HG03460 (cell line): ENCODE results near the gene WASHC2C.
"Not testable (repeated sequence)": the region's sequence is repeated elsewhere in the genome, so short reads cannot be mapped to it uniquely, and the experiment has no call there.

Experiments used
- ATAC-seq: cut with Tn5 transposase; IDR thresholded peaks from one replicate; pipeline ENCODE4 v1.9.1; 2021; ENCODE audit not compliant: unreplicated experiment

WASHC2C gene

DNA sequence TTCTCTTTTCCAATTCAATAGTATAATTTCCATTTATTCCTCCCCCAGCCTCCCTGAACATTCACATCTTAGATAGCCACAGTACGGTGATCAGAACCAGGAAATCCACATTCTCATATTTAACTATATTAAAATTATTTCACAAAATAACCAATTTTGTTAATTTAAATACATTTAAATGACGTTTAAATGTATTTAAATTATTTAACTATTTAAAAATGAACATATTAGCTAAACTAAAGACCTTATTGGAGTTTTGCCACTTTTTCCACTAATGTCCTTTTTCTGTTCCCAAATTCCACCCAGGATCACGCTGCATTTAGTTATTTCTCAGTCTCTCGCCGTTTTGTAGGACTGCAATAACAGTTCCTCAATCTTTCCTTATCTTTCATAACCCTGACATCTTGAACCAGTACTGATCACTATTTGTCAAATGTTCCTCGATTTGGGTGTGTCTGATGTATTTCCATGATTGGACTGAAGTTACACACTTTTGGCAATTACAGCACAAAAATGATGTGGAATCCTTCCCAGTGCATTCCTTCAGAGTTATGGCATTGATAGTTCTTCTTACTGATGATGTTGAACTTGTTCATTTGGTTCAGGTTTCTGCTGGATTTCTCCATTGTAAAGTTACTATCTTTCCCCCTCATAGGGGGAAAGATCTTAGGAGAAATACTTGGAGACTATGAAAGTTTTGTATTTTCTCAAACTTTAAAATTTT is 93.2 kb downstream of the WASHC2C start:
- ATAC-seq: not testable (repeated sequence)

DNA sequence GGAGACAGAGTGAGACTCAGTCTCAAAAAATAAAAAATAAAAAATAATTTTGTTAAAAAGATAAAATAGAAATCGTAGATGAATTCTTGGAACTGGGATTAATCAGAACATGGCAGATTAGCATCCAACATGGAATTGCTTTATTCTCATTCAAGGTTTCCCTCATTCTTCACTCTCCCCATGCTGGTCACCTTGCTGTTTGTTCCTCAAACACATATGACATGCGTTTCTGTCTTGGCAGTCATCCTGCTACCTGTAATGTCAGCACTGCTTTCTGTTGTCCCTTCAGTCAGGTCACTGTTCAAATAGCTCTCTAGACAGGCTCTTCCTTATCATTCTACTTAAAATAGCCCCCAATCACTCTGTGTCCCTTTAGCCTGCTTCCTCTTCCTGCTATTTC is 95.9 kb downstream of the WASHC2C start:
- not testable (repeated sequence) for ATAC-seq
